Keratinocyte (primary cell): ENCODE data around the gene LRIT2. TPM values are rescaled to one million over a fixed set of nuclear protein-coding genes. Genes with fewer than 3 reads are reported as not detected.

ENCODE experiments used
- DNase-seq: peaks from one replicate; pipeline ENCODE4 v3.0.0-alpha.2; 2011; ENCODE audit warnings: low read depth, missing footprints, low spot score
- FAIRE-seq: peaks from 2 replicates; lab custom pipeline; 2011; peaks lifted over from hg19 to GRCh38; lab: Jason Lieb, UNC
- H2AFZ ChIP-seq: 2 replicates; pipeline ENCODE4 v1.6.0; 2012; ENCODE audit warnings: low read length, control low read depth, inconsistent platforms; ENCODE audit not compliant: control insufficient read depth
- H3K27ac ChIP-seq: 2 replicates; pipeline ENCODE4 v1.5.1; 2011; ENCODE audit warnings: low read length; ENCODE audit not compliant: control insufficient read depth, insufficient read depth
- H3K27me3 ChIP-seq: 3 replicates; pipeline ENCODE4 v1.6.0; 2011; ENCODE audit warnings: low read length; ENCODE audit not compliant: control insufficient read depth, insufficient read depth; ENCODE audit errors: extremely low read depth
- H3K36me3 ChIP-seq, 2 experiments: 2 replicates in 1 of 2; 3 replicates in 1 of 2; pipeline ENCODE4 v1.5.1; 2011; ENCODE audit warnings: low read length in 2 of 2, mild to moderate bottlenecking in 1 of 2; ENCODE audit not compliant: control insufficient read depth in 2 of 2, insufficient read depth in 2 of 2; ENCODE audit errors: extremely low read depth in 1 of 2
- H3K4me1 ChIP-seq: 3 replicates; pipeline ENCODE4 v1.5.1; 2011; ENCODE audit warnings: low read length; ENCODE audit not compliant: control insufficient read depth, insufficient read depth; ENCODE audit errors: extremely low read depth
- H3K4me2 ChIP-seq: 3 replicates; pipeline ENCODE4 v1.6.0; 2011; ENCODE audit warnings: low read depth, low read length; ENCODE audit not compliant: control insufficient read depth, insufficient read depth; ENCODE audit errors: extremely low read depth
- H3K4me3 ChIP-seq, 3 experiments: fragments of 200-600 bp in 1 of 3; sonication (generic) in 1 of 3; 2 replicates in 2 of 3; 3 replicates in 1 of 3; pipeline ENCODE4 v1.5.1; 2011 to 2016; ENCODE audit warnings: low read length in 3 of 3, mild to moderate bottlenecking in 3 of 3, control low read depth in 2 of 3, inconsistent platforms in 1 of 3, low read depth in 1 of 3, mixed read lengths in 1 of 3, mixed run types in 1 of 3, moderate library complexity in 1 of 3; ENCODE audit not compliant: control insufficient read depth in 2 of 3, insufficient read depth in 2 of 3; ENCODE audit errors: extremely low read depth in 1 of 3
- H3K79me2 ChIP-seq: 2 replicates; pipeline ENCODE4 v1.6.0; 2012; ENCODE audit warnings: low read length; ENCODE audit not compliant: control insufficient read depth, insufficient read depth
- H3K9ac ChIP-seq: 3 replicates; pipeline ENCODE4 v1.6.0; 2011; ENCODE audit warnings: low read length; ENCODE audit not compliant: control insufficient read depth, insufficient read depth; ENCODE audit errors: extremely low read depth
- H3K9me1 ChIP-seq: 3 replicates; pipeline ENCODE4 v1.6.0; 2011; ENCODE audit warnings: low read length; ENCODE audit not compliant: control insufficient read depth, insufficient read depth; ENCODE audit errors: extremely low read depth
- H3K9me3 ChIP-seq: 2 replicates; pipeline ENCODE4 v1.5.1; 2012; ENCODE audit warnings: low read depth, low read length; ENCODE audit not compliant: control insufficient read depth
- H4K20me1 ChIP-seq: 3 replicates; pipeline ENCODE4 v1.6.0; 2011; ENCODE audit warnings: low read length; ENCODE audit not compliant: control insufficient read depth, insufficient read depth; ENCODE audit errors: extremely low read depth
- EZH2 ChIP-seq: IDR thresholded peaks from one replicate; pipeline ENCODE4 v1.6.1; 2012; ENCODE audit warnings: inconsistent platforms, mild to moderate bottlenecking, low read length, moderate library complexity
- dilution Hi-C: fragments of 300-500 bp; cut with MboI; formaldehyde crosslinking; loops from one replicate; pipeline ENCODE4 v1.7.0; 2020; ENCODE audit warnings: low sequenced_read_pairs; ENCODE audit not compliant: extremely low pct_ligation_motif_present
- polyA plus RNA-seq, 5 experiments: library from polyadenylated mRNA; depleted of rRNA in 3 of 5; stranded (reverse) in 3 of 5; stranded (forward) in 1 of 5; unstranded in 1 of 5; fragments of >200 nt; gene quantifications; 1 replicate in 1 of 5; 2 replicates in 3 of 5; 3 replicates in 1 of 5; pipeline versions ENCODE4 v1.2.1 to v1.2.3, GENCODE V29; 2011 to 2012; ENCODE audit warnings: missing spikeins in 2 of 5, low read depth in 1 of 5, low replicate concordance in 1 of 5
- TF ChIP-seq, protein P1 (sequence below), 3 experiments: IDR thresholded peaks in 1 of 3; conservative IDR thresholded peaks in 1 of 3; optimal IDR thresholded peaks in 1 of 3; 2 replicates in 2 of 3; 3 replicates in 1 of 3; pipeline versions ENCODE3 to v1.5.1; 2011; ENCODE audit warnings: low read length in 3 of 3, mild to moderate bottlenecking in 3 of 3, moderate library complexity in 2 of 3, control low read depth in 1 of 3, inconsistent platforms in 1 of 3; ENCODE audit not compliant: insufficient read depth in 2 of 3; ENCODE audit errors: extremely low read depth in 1 of 3

The LRIT2 gene
- polyA plus RNA-seq, 1 donor (not counting 4 experiments of a cell fraction or from before 2014, with no cell fraction given), result not detected

DNA sequence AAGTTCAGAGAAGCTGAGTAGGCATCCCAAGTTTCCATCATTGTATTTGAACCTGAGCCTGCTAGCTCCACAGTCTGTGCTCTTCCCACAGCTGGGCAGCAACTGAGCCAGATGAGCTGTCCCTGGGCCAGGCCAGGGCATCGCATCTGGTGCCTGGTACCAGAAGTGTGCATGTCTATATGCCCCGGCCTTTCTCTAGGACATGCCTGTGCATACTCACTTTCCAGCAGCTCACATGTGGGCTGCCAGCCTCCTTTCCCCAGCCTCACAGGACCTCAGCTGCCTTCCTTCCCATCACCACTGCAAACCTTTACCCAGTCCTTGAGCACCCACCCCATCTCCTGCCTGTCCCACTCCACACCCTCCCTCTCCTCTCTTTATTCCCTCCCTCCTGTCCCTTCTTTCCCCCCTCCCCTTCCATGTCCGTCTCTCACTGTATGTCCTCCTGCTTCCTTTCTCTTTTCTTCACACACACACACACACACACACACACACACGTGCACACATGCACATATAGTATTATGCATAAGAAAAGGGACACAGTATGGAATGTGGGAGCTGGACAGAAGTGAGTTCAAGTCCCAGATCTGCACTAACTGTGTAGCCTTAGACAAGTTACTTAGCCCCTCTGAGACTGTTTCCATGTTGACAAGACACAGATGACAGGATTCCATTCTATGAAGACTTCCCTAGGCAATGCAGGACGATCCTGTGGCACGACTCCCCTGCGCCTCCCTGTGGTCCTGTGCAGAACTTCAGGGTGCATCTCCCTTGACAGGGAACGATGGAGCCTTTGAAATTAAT lies 20.1 kb downstream of the LRIT2 start:
- Histone ChIP-seq H3K9me3 (no peaks in the 10 kb centered on the region), H3K9me1 (no peaks in the 10 kb centered on the region), H3K27me3 (peaks cover 4% of the 10 kb centered on the region), H3K9ac (no peak overlapping the region), H4K20me1 (no peaks in the 10 kb centered on the region), H3K36me3 (no peaks in the 10 kb centered on the region), H3K4me1 (no peaks in the 10 kb centered on the region), H3K27ac (no peak overlapping the region), H3K4me2 (no peak overlapping the region), H2AFZ (no peak overlapping the region), H3K79me2 (no peaks in the 10 kb centered on the region), H3K4me3 (no peak overlapping the region)
- dilution Hi-C loops, result loop anchor here (10.0 kb wide), 1 partner anchor 60 kb away; no protein-coding TSS in a partner anchor
- no peak for DNase-seq
- peak; percentile 85 for FAIRE-seq
- TF ChIP-seq EZH2, result no peak
- TF ChIP-seq, protein P1, sequence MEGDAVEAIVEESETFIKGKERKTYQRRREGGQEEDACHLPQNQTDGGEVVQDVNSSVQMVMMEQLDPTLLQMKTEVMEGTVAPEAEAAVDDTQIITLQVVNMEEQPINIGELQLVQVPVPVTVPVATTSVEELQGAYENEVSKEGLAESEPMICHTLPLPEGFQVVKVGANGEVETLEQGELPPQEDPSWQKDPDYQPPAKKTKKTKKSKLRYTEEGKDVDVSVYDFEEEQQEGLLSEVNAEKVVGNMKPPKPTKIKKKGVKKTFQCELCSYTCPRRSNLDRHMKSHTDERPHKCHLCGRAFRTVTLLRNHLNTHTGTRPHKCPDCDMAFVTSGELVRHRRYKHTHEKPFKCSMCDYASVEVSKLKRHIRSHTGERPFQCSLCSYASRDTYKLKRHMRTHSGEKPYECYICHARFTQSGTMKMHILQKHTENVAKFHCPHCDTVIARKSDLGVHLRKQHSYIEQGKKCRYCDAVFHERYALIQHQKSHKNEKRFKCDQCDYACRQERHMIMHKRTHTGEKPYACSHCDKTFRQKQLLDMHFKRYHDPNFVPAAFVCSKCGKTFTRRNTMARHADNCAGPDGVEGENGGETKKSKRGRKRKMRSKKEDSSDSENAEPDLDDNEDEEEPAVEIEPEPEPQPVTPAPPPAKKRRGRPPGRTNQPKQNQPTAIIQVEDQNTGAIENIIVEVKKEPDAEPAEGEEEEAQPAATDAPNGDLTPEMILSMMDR (optimal IDR thresholded peaks at IDR 0.05 in 1 of 3, IDR thresholded peaks at IDR 0.05 in 1 of 3, conservative IDR thresholded peaks at IDR 0.05 in 1 of 3; ENCODE audit: extremely low read depth in 1 of 3, insufficient read depth in 2 of 3, low read length in 3 of 3), result peak; percentile 98 to 99 (median 98)

DNA sequence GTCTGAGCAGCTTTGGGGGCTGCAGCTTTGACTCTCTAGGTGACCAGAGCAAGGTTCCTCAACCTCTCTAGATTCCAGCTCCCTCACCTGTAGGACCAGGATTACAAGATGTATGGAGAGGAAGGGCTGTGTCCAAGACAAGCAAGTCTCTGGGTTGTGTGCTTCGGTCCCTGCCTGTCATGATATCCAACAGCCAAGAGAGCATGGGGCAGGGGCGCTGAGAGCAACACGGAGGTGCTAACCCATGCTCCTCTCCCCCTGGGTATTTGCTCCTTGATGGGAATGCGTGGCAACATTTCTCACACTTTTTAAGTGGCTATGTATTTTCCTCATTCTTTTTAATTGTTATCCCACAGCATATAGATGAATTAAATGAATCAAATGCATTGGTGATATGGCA lies 20.7 kb downstream of the LRIT2 start:
- dilution Hi-C loops, result loop anchor here (10.0 kb wide), 1 partner anchor 60 kb away; no protein-coding TSS in a partner anchor
- H4K20me1 ChIP-seq, result no peaks in the 10 kb centered on the region
- no peak overlapping the region for H2AFZ ChIP-seq

More for the DNA sequence above, 20.7 kb downstream of the LRIT2 start:
- Histone ChIP-seq H3K4me2 (no peak overlapping the region), H3K79me2 (no peaks in the 10 kb centered on the region), H3K36me3 (no peaks in the 10 kb centered on the region), H3K4me1 (no peaks in the 10 kb centered on the region), H3K9me3 (no peaks in the 10 kb centered on the region), H3K4me3 (no peak overlapping the region), H3K27ac (no peak overlapping the region), H3K27me3 (peaks cover 4% of the 10 kb centered on the region), H3K9me1 (no peaks in the 10 kb centered on the region), H3K9ac (no peak overlapping the region)
- DNase-seq (no peak), FAIRE-seq (no peak)
- TF ChIP-seq, protein P1 (optimal IDR thresholded peaks at IDR 0.05 in 1 of 3, IDR thresholded peaks at IDR 0.05 in 1 of 3, conservative IDR thresholded peaks at IDR 0.05 in 1 of 3; ENCODE audit: extremely low read depth in 1 of 3, insufficient read depth in 2 of 3, low read length in 3 of 3), result no peak
- TF ChIP-seq EZH2, result no peak
